Umbilical cord (tissue), 1 donor: ENCODE data around the gene EXOC3. TPM values are rescaled to one million over a fixed set of nuclear protein-coding genes. Genes with fewer than 3 reads are reported as not detected.

Source experiments
- total RNA-seq: library from RNA; depleted of rRNA; stranded (reverse); fragments of >200 nt; gene quantifications from one replicate; pipeline ENCODE4 v1.2.3, GENCODE V29; 2014; ENCODE audit warnings: low replicate concordance; ENCODE audit not compliant: insufficient read depth

EXOC3 gene
- total RNA-seq, 1 donor from 2014 or later = 19.7 TPM

Other genes starting within 250 kb of the EXOC3 start
- gene CCDC127, start 225.0 kb upstream of the EXOC3 start, total RNA-seq = 7.7 TPM
- 84.7 TPM for gene SDHA, start 224.9 kb upstream of the EXOC3 start, total RNA-seq
- gene PDCD6, start 171.5 kb upstream of the EXOC3 start, total RNA-seq = 60.4 TPM
- 18.3 TPM for gene AHRR, start 121.5 kb upstream of the EXOC3 start, total RNA-seq
- 2.4 TPM for gene SLC9A3, start 81.3 kb downstream of the EXOC3 start, total RNA-seq
- gene CEP72, start 169.2 kb downstream of the EXOC3 start, total RNA-seq = 0.72 TPM